GM12892 (cell line): ENCODE results near the gene DOCK8.

Experiments
- POLR2A ChIP-seq: IDR thresholded peaks from 2 replicates; pipeline ENCODE4 v1.6.1; 2011; ENCODE audit warnings: low read depth, low read length, control low read depth
- POLR2AphosphoS5 ChIP-seq: IDR thresholded peaks from 2 replicates; pipeline ENCODE4 v1.6.1; 2011; ENCODE audit warnings: low read depth, low read length, control low read depth
- TAF1 ChIP-seq: IDR thresholded peaks from 2 replicates; pipeline ENCODE4 v1.6.1; 2011; ENCODE audit warnings: low read depth, mild to moderate bottlenecking, control low read depth, low read length, borderline replicate concordance

DNA sequence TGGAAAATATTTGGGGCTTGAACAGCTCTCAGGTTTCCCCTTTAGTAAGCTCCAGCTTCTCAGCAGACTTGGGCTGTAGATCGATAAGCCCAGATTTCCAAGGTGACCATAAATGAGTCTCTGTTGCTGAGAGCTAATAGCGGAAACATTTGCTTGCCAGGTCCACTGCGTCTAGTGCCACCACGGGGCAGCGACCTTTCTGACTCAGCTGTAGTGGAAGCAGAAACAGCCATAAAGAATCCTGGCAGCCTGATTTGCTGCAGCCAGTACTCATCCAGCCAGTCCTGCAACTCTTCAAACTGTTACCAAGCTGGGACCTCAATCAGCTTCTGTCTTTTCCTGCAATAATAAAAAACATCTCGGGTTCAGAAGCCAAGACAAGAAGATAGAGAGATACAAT is 241.7 kb downstream of the DOCK8 start:
- no peak for TF ChIP-seq TAF1
- no peak for TF ChIP-seq POLR2A
- no peak for TF ChIP-seq POLR2AphosphoS5
